GM13977 (cell line): Measurements from ENCODE around the gene TUBGCP2.

Experiments used
- DNase-seq: peaks from one replicate; pipeline ENCODE4 v3.0.0; 2012; ENCODE audit warnings: low spot score
- in situ Hi-C: fragments of 300-500 bp; cut with MboI; formaldehyde crosslinking; loops from one replicate; pipeline ENCODE4 v1.12.0; 2022; ENCODE audit warnings: low sequenced_read_pairs, low pct_unique_long_range_greater_than_20kb, mixed read lengths, inconsistent platforms; ENCODE audit not compliant: unreplicated experiment
- TF ChIP-seq, protein P1 (sequence below): IDR thresholded peaks from 2 replicates; pipeline ENCODE4 v1.5.1; 2012; ENCODE audit warnings: mild to moderate bottlenecking, control low read depth; ENCODE audit not compliant: insufficient read depth; ENCODE audit errors: extremely low read depth, missing control alignments

TUBGCP2 gene

DNA sequence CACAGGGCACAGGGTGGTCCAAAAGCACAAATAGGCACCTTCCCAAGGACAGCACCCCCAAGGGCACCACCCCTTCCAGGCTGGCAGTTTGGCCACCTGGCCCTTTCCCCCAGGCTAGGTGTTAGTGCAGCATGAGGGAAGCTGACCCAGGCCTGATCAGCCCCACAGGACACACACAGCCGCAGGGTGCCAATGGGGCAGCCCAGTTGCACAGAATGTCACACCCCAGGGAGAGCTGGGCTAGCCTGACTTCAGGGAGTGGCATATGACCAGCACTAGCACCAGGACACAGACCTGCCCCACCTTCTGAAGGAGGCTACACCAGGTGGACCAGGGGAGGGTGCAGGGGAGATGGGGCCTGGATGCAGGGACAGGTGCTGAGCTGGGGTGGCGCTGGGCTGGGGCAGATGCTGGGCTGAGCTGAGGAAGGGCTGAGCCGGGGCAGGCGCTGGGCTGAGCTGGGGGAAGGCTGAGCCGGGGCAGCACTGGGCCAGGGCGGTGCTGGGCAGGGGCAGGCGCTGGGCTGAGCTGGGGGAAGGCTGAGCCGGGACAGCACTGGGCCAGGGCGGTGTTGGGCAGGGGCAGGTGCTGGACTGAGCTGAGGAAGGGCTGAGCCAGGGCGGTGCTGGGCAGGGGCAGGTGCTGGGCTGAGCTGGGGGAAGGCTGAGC lies 28.1 kb downstream of the TUBGCP2 start:
- DNase-seq: no peak
- TF ChIP-seq, protein P1, sequence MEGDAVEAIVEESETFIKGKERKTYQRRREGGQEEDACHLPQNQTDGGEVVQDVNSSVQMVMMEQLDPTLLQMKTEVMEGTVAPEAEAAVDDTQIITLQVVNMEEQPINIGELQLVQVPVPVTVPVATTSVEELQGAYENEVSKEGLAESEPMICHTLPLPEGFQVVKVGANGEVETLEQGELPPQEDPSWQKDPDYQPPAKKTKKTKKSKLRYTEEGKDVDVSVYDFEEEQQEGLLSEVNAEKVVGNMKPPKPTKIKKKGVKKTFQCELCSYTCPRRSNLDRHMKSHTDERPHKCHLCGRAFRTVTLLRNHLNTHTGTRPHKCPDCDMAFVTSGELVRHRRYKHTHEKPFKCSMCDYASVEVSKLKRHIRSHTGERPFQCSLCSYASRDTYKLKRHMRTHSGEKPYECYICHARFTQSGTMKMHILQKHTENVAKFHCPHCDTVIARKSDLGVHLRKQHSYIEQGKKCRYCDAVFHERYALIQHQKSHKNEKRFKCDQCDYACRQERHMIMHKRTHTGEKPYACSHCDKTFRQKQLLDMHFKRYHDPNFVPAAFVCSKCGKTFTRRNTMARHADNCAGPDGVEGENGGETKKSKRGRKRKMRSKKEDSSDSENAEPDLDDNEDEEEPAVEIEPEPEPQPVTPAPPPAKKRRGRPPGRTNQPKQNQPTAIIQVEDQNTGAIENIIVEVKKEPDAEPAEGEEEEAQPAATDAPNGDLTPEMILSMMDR: no peak
- in situ Hi-C loops: no loop called here

DNA sequence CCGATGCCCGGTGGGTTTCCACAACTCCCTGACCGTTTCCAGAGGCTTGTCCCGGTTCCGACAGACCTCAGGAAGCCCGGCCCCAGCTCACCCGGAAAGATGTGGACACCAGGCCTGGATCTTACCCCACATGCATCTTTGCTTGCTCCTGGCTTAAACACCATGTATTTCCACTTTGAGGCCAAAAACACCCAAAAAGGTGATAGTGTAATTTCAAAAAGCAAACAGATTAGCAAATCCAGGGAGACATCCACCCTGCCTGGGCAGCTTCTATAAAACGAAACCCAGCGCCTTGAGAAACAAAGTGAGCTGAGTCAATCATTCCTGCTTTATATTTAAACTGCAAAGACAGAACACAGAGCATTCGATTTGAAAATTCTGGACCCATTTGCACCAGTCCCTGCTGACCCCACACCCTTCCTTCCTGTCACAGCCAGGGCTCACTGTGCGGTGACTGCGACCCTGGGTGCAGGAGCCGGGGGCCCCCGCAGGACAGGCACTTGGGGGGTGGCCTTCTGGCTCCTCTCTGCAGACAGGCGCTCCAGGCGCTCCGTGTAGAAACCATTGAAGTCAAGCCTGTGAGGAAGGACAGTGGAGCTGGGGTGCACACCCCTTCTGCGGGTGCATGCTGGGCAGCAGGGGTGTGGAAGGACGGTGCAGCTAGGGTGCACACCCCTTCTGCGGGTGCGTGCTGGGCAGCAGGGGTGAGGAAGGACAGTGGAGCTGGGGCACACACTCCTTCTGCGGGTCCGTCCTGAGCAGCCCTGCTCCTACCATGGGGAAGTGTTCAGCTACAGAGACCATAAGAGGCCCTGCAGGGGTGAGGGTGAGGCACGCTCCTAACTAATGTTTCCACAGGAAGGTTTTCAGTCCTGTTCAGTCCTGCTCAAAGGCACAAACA lies 29.1 kb downstream of the TUBGCP2 start:
- TF ChIP-seq, protein P1: no peak
- in situ Hi-C loops: no loop called here
- DNase-seq: no peak

DNA sequence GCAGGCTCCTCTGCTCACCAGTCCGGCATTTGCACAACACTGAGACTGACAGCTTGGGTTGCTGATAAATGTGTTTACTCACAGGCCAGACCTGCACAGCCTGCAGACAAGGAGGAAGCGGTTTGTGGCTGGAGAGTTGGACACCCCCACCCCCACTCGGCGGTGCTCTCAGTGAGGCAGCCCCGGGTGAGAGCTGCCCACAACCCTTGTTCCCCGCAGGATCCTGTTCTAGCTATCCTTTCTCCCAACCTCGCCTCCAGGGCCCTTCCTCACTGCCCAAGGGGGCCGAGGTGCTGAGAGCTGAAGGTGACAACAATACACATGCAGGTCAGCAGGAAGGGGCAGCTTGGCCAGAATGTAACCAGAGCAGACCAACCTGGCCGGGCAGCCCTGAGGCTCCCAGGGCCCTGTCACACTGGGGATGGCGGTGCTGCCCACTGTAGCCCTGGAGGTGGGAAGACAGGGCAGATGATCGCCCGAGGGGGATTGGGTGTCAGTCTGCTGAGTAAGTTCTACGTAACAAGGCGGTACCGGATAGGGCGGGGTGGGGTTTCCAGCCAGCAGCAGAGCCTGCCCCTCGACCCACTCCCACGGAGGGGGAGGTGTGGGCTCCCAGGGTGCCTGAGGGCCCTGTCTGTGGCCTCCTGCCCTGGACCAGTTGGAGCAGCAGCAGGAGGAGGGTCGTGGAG lies 30.0 kb downstream of the TUBGCP2 start:
- TF ChIP-seq, protein P1: no peak
- DNase-seq: peak; percentile 89

DNA sequence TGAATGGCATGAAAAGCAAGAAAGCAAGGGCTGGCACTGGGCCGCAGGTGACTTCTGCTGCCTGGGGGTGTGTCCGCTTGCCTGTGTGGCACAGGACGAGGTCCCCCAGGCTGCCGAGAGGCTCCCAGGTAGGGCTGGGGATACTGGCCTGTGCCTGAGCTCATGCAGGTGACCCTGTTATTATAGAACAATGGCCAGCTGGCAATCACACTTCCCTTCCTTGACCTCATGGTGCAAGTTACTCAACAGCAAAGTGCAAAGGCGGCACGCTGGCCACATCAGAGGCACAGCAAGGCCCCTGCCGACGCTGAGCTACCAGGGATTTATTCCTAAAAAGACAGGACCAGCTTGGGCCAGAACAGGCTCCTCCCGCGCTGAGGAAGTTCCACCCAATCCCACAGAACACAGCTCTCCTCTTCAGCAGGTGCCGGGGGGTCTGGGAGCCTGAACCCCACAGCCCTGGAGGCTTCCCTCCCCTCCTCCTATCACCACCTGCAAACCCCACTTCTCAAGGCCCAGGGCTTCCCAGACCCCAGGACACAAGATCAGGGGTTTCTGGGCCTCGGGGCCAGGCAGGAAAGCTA lies 30.6 kb downstream of the TUBGCP2 start:
- DNase-seq: no peak
- in situ Hi-C loops: no loop called here

More for the DNA sequence above, 30.0 kb downstream of the TUBGCP2 start:
- in situ Hi-C loops: no loop called here

DNA sequence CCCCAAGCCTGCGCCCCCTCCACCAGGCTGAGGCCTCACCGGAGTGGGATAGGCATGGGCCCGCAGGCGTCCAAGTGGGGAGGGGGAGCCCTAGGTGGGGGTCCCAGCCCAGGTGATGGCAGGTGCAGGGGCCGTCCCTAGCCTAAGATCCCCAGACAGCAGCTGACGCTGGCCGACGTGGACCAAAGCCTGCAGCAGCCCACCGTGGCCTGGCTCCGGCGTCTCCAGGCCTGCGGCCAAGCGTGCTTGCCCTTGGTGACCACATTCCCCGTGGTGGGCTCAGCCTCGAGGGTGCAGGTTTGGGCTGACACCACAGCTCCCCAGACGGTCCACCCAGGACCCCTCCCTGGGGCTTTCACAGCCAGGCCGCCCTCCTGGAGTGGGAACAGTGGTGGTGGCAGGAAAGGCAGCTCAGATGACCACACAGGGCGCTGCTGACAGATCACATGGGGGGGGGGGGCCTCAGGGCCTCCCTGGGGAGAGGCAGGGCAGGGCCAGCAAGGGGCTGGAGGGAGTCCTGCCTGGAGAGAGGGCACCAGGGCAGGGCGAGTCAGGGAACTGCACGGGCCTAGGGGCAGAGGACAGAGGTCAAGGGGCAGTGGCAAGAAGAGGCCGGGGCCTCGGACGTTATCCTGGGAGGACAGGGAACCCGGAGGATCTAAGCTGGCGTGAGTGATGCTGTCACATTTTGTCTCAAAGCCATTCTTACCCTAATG lies 31.2 kb downstream of the TUBGCP2 start:
- no peak for DNase-seq
- in situ Hi-C loops: no loop called here
- TF ChIP-seq, protein P1: no peak

More for the DNA sequence above, 30.6 kb downstream of the TUBGCP2 start:
- TF ChIP-seq, protein P1: no peak
